Activated naive CD4-positive, alpha-beta T cell treated with anti-CD3 and anti-CD28 coated beads, Interleukin-2, amount 50 U/mL, for 72 hours (primary cell): ENCODE results near the gene ZNF385D. TPM values are rescaled to one million over a fixed set of nuclear protein-coding genes. Genes with fewer than 3 reads are reported as not detected.
A peak's percentile ranks its signal among the peaks of the same experiment; 100 is the strongest.

Source experiments
- ATAC-seq, 2 donors: fragments of 150-1000 bp; cut with Tn5 transposase; 2 replicates each; pipeline ENCODE4 v1.10.0; 2021; ENCODE audit warnings: mild to moderate bottlenecking in 2 of 2, moderate library complexity in 2 of 2
- DNase-seq, 2 donors: peaks; one replicate each; pipeline ENCODE4 v3.0.0; 2021 to 2022; ENCODE audit warnings: low spot score in 2 of 2
- H3K27ac Mint-ChIP-seq, 2 donors: one replicate each; pipeline ENCODE4 v1.8.0; 2022; ENCODE audit warnings: mild to moderate bottlenecking in 2 of 2, mixed read lengths in 2 of 2
- H3K36me3 Mint-ChIP-seq, 2 donors: one replicate each; pipeline ENCODE4 v1.8.0; 2022; ENCODE audit warnings: mixed read lengths in 2 of 2
- H3K9me3 Mint-ChIP-seq, 2 donors: one replicate each; pipeline ENCODE4 v1.8.0; 2022; ENCODE audit warnings: mixed read lengths in 2 of 2
- total RNA-seq, 2 donors: library from RNA; stranded (reverse); gene quantifications; one replicate each; pipeline ENCODE4 v1.2.3, GENCODE V29; 2022

The ZNF385D gene
- total RNA-seq, 2 donors from 2014 or later: not detected

GRCh38 chr3:21484057-21484827 lies 266.8 kb downstream of the ZNF385D start:
- H3K9me3 Mint-ChIP-seq: no peaks in the 10 kb centered on the region
- DNase-seq (peak in 1 of 2 donors; percentile 2), ATAC-seq (no peak)
- no peak overlapping the region for H3K27ac Mint-ChIP-seq
- H3K36me3 Mint-ChIP-seq: no peaks in the 10 kb centered on the region

- Mint-ChIP-seq H3K9me3 (peaks cover 4 to 7% of the 10 kb centered on the region in 2 donors), H3K27ac (no peak overlapping the region), H3K36me3 (no peaks in the 10 kb centered on the region)
- ATAC-seq: no peak
- no peak for DNase-seq
Observed at GRCh38 chr3:21481991-21482390, 269.0 kb downstream of the ZNF385D start.

GRCh38 chr3:21477541-21478288 lies 273.3 kb downstream of the ZNF385D start:
- Mint-ChIP-seq H3K27ac (no peak overlapping the region), H3K36me3 (no peaks in the 10 kb centered on the region), H3K9me3 (peaks cover 13 to 18% of the 10 kb centered on the region in 2 donors)
- DNase-seq (no peak), ATAC-seq (no peak)

- no peak for ATAC-seq
- H3K27ac Mint-ChIP-seq: no peak overlapping the region
- no peak for DNase-seq
Observed at GRCh38 chr3:21466476-21466875, 284.5 kb downstream of the ZNF385D start.

GRCh38 chr3:21464746-21465145 lies 286.3 kb downstream of the ZNF385D start:
- no peak for DNase-seq
- Mint-ChIP-seq H3K9me3 (peaks cover 11 to 14% of the 10 kb centered on the region in 2 donors), H3K36me3 (no peaks in the 10 kb centered on the region), H3K27ac (no peak overlapping the region)
- no peak for ATAC-seq

More at GRCh38 chr3:21466476-21466875, 284.5 kb downstream of the ZNF385D start:
- Mint-ChIP-seq H3K9me3 (peaks cover 15 to 17% of the 10 kb centered on the region in 2 donors), H3K36me3 (no peaks in the 10 kb centered on the region)

- no peak for ATAC-seq
Observed at GRCh38 chr3:21463319-21463718, 287.7 kb downstream of the ZNF385D start.

GRCh38 chr3:21462141-21462540 lies 288.9 kb downstream of the ZNF385D start:
- Mint-ChIP-seq H3K36me3 (no peaks in the 10 kb centered on the region), H3K27ac (no peak overlapping the region), H3K9me3 (peaks cover 14 to 23% of the 10 kb centered on the region in 2 donors)
- no peak for DNase-seq
- ATAC-seq: no peak

More at GRCh38 chr3:21463319-21463718, 287.7 kb downstream of the ZNF385D start:
- Mint-ChIP-seq H3K36me3 (no peaks in the 10 kb centered on the region), H3K9me3 (peaks cover 14 to 17% of the 10 kb centered on the region in 2 donors), H3K27ac (no peak overlapping the region)
- DNase-seq: no peak

GRCh38 chr3:21457084-21457483 lies 293.9 kb downstream of the ZNF385D start:
- Mint-ChIP-seq H3K36me3 (no peaks in the 10 kb centered on the region), H3K9me3 (peaks cover 6 to 16% of the 10 kb centered on the region in 2 donors), H3K27ac (no peak overlapping the region)
- ATAC-seq: no peak
- no peak for DNase-seq

- H3K27ac Mint-ChIP-seq: no peak overlapping the region
- DNase-seq (no peak), ATAC-seq (no peak)
- no peaks in the 10 kb centered on the region for H3K36me3 Mint-ChIP-seq
- H3K9me3 Mint-ChIP-seq: peaks cover 6 to 8% of the 10 kb centered on the region in 2 donors
Observed at GRCh38 chr3:21449738-21450137, 301.3 kb downstream of the ZNF385D start.

- Mint-ChIP-seq H3K36me3 (no peaks in the 10 kb centered on the region), H3K9me3 (peaks cover 3 to 8% of the 10 kb centered on the region in 2 donors), H3K27ac (no peak overlapping the region)
- DNase-seq: no peak
- no peak for ATAC-seq
Observed at GRCh38 chr3:21447476-21448151, 303.4 kb downstream of the ZNF385D start.

- Mint-ChIP-seq H3K9me3 (peaks cover 3 to 8% of the 10 kb centered on the region in 2 donors), H3K27ac (no peak overlapping the region), H3K36me3 (no peaks in the 10 kb centered on the region)
- ATAC-seq (no peak), DNase-seq (no peak)
Observed at GRCh38 chr3:21446945-21447475, 304.0 kb downstream of the ZNF385D start.

- Mint-ChIP-seq H3K36me3 (no peaks in the 10 kb centered on the region), H3K27ac (no peak overlapping the region), H3K9me3 (peaks cover 3 to 8% of the 10 kb centered on the region in 2 donors)
- ATAC-seq (no peak), DNase-seq (no peak)
Observed at GRCh38 chr3:21446027-21446426, 305.0 kb downstream of the ZNF385D start.

- peaks cover 10 to 13% of the 10 kb centered on the region in 2 donors for H3K9me3 Mint-ChIP-seq
- no peak overlapping the region for H3K27ac Mint-ChIP-seq
Observed at GRCh38 chr3:21441821-21442220, 309.2 kb downstream of the ZNF385D start.

GRCh38 chr3:21436835-21437234 lies 314.2 kb downstream of the ZNF385D start:
- no peak for DNase-seq
- Mint-ChIP-seq H3K9me3 (peaks cover 14 to 20% of the 10 kb centered on the region in 2 donors), H3K27ac (no peak overlapping the region), H3K36me3 (no peaks in the 10 kb centered on the region)
- ATAC-seq: no peak

More at GRCh38 chr3:21441821-21442220, 309.2 kb downstream of the ZNF385D start:
- no peak for ATAC-seq
- no peaks in the 10 kb centered on the region for H3K36me3 Mint-ChIP-seq
- DNase-seq: no peak

- no peak for ATAC-seq
Observed at GRCh38 chr3:21435871-21436270, 315.1 kb downstream of the ZNF385D start.

GRCh38 chr3:21434310-21434709 lies 316.7 kb downstream of the ZNF385D start:
- Mint-ChIP-seq H3K27ac (no peak overlapping the region), H3K9me3 (peaks cover 14 to 20% of the 10 kb centered on the region in 2 donors)
- DNase-seq: no peak

More at GRCh38 chr3:21435871-21436270, 315.1 kb downstream of the ZNF385D start:
- no peak overlapping the region for H3K27ac Mint-ChIP-seq
- no peak for DNase-seq
- no peaks in the 10 kb centered on the region for H3K36me3 Mint-ChIP-seq
- peaks cover 14 to 20% of the 10 kb centered on the region in 2 donors for H3K9me3 Mint-ChIP-seq

More at GRCh38 chr3:21434310-21434709, 316.7 kb downstream of the ZNF385D start:
- no peak for ATAC-seq
- H3K36me3 Mint-ChIP-seq: no peaks in the 10 kb centered on the region
